K562 (cell line): ENCODE results near the gene MEF2D. TPM values are rescaled to one million over a fixed set of nuclear protein-coding genes. Genes with fewer than 3 reads are reported as not detected.

Experiments used
- CREB3L1 ChIP-seq: fragments of 450-650 bp; IDR thresholded peaks from 2 replicates; pipeline ENCODE4 v1.6.1; 2014; ENCODE audit warnings: low read depth, mild to moderate bottlenecking, moderate library complexity, borderline replicate concordance
- FOXJ2 ChIP-seq: fragments of 200-800 bp; sonication (Bioruptor generic); IDR thresholded peaks from 2 replicates; pipeline ENCODE4 v1.6.1; 2016; ENCODE audit warnings: missing genetic modification characterization, missing compliant biosample characterization
- MGA ChIP-seq: fragments of 450-650 bp; IDR thresholded peaks from 2 replicates; pipeline ENCODE4 v1.6.1; 2016; ENCODE audit warnings: mild to moderate bottlenecking, moderate library complexity
- STAT6 ChIP-seq: sonication (generic); formaldehyde crosslinking; IDR thresholded peaks from 2 replicates; pipeline ENCODE4 v1.8.1; 2023; ENCODE audit warnings: mild to moderate bottlenecking, missing genetic modification reagents
- TRIM28 ChIP-seq: fragments of 450-650 bp; IDR thresholded peaks from 2 replicates; pipeline ENCODE4 v1.6.1; 2017
- TSHZ1 ChIP-seq: fragments of 250-450 bp; sonication (Bioruptor Pico); IDR thresholded peaks from 2 replicates; pipeline ENCODE4 v1.4.0; 2020; ENCODE audit warnings: mild to moderate bottlenecking, moderate library complexity
- polyA plus RNA-seq, 8 experiments: library from polyadenylated mRNA; depleted of rRNA in 4 of 8; stranded (reverse) in 5 of 8; unstranded in 3 of 8; fragments of >200 nt; fragmentation: Nextera tagmentation in 2 of 8; fragmentation: Illumina TruSeq in 1 of 8; extraction: Ambion mirVana in 2 of 8; extraction: Trizol in 1 of 8; gene quantifications; 2 replicates each; pipeline versions ENCODE4 v1.2.1 to v1.2.3, GENCODE V29; 2011 to 2014; ENCODE audit warnings: inconsistent platforms in 1 of 8, missing spikeins in 1 of 8
- total RNA-seq, 7 experiments: library from RNA; depleted of rRNA in 6 of 7; stranded (reverse); fragments of >200 nt in 6 of 7; fragmentation: Illumina TruSeq in 2 of 7; extraction: Trizol in 2 of 7; gene quantifications; 2 replicates each; pipeline versions ENCODE4 v1.2.1 to v1.2.3, GENCODE V29; 2011 to 2021; ENCODE audit warnings: low replicate concordance in 1 of 7

The MEF2D gene
- total and polyA plus RNA-seq, 9 of the 15 experiments (the other 6 are each of a cell fraction or from before 2014, with no cell fraction given), result 0.10 to 19.5 (median 2.6) TPM

DNA sequence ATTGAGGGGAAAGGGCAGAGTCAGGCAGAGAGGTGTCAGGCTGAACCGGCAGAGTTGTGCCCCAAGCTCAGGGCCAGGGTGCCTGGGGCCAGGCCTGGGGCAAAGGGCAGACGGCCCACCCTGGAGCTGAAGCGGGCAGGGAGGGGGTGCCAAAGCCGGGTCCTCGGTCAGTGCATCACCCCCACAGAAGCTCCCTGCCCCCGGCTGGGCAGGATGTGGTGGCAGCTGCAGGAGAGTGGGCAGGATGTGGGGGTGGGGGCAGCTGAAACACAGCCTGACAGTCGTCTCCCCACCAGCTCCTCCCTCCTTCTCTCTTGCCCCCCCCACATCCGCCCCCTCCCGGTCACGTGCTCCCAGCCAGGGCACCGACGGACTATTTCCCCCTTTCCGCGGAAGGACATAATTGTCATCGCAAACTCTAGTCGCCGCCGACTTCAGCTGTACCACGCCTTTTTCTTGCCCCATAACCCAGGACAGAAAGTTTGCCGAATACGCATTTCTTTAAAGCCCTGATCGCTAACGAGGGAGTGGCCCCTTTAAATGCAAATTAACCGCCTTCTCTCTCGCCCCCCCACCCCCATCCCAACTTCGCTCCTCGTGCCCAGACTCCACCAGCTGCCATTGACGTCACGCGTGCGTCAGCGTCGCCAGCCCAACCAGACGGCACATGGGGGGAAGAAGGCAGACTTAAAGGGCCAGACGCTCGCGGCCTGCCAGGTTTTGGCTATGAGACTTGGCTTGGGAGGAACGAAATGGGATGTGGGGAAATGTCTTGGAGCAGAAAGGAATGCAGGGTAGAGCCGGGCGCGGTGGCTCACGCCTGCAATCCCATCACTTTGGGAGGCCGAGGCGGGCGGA is 4.5 kb upstream of the MEF2D start (continued):
- TF ChIP-seq MGA (peak; percentile 99), TRIM28 (peak; percentile 39; the same call in 1 of the 2 replicates), FOXJ2 (tag) (peak; percentile 57; the same call in 1 of the 2 replicates), TSHZ1 (CRISPR knock-in tag) (no peak), CREB3L1 (0 out of 2 replicates have a peak, but pooled peaks have one; percentile 22), STAT6 (CRISPR knock-in tag) (0 out of 2 replicates have a peak, but pooled peaks have one; percentile 71)
